H1 (cell line): ENCODE data around the gene SLC7A14. TPM values are rescaled to one million over a fixed set of nuclear protein-coding genes. Genes with fewer than 3 reads are reported as not detected.

Experiments used
- HDAC6 ChIP-seq: IDR thresholded peaks from one replicate; pipeline ENCODE4 v1.7.1; 2012; ENCODE audit warnings: low read depth, mild to moderate bottlenecking, inconsistent platforms, low read length, moderate library complexity
- KDM4A ChIP-seq: IDR thresholded peaks from one replicate; pipeline ENCODE4 v1.7.1; 2012; ENCODE audit warnings: low read depth, mild to moderate bottlenecking, moderate library complexity, low read length, inconsistent platforms; ENCODE audit not compliant: severe bottlenecking
- PHF8 ChIP-seq: fragments of 200-600 bp; sonication (generic); conservative IDR thresholded peaks from 2 replicates; pipeline ENCODE4 v1.7.1; 2012; ENCODE audit warnings: low read depth, mild to moderate bottlenecking, inconsistent platforms, low read length, moderate library complexity
- SRF ChIP-seq: IDR thresholded peaks from 2 replicates; pipeline ENCODE4 v1.6.1; 2011; ENCODE audit warnings: mild to moderate bottlenecking, low read depth, low read length, moderate library complexity
- USF2 ChIP-seq: IDR thresholded peaks from 2 replicates; pipeline ENCODE4 v1.6.1; 2011; ENCODE audit warnings: low read length, improper control_type of control experiment
- polyA plus RNA-seq, 7 experiments: library from polyadenylated mRNA; depleted of rRNA in 3 of 7; stranded (reverse) in 5 of 7; unstranded in 2 of 7; fragments of >200 nt in 5 of 7; fragments of 200-250 nt in 2 of 7; gene quantifications; 1 replicate in 5 of 7; 2 replicates in 1 of 7; 4 replicates in 1 of 7; pipeline versions ENCODE4 v1.2.1 to v1.2.3, GENCODE V29; 2011 to 2013; ENCODE audit warnings: missing spikeins in 2 of 7, mixed read lengths in 2 of 7
- total RNA-seq: library from RNA; stranded (reverse); fragmentation: NEBNext Ultra II Directional; extraction: Animal tissue kit (Norgen Biotek cat#: 25700); gene quantifications from 2 replicates; pipeline ENCODE4 v1.2.1, GENCODE V29; 2021

The SLC7A14 gene
- total and polyA plus RNA-seq, 2 of the 8 experiments (the other 6 are each of a cell fraction or from before 2014, with no cell fraction given): 0.21 to 0.95 TPM

GRCh38 chr3:170500462-170500861 lies 85.4 kb downstream of the SLC7A14 start (continued):
- TF ChIP-seq SRF: no peak
- TF ChIP-seq HDAC6: no peak
- TF ChIP-seq USF2: no peak
- TF ChIP-seq PHF8: no peak
- no peak for TF ChIP-seq KDM4A
